Nephron progenitor cell (in vitro differentiated cells): ENCODE results near the gene STX1B.

Source experiments
- DNase-seq: peaks from one replicate; pipeline ENCODE4 v3.0.0; 2021
- H3K27ac Mint-ChIP-seq: 2 replicates; pipeline ENCODE4 v1.8.0; 2021; ENCODE audit warnings: mild to moderate bottlenecking, moderate library complexity, mixed read lengths
- H3K27me3 Mint-ChIP-seq: 2 replicates; pipeline ENCODE4 v1.8.0; 2021; ENCODE audit warnings: mild to moderate bottlenecking, low read depth, mixed read lengths; ENCODE audit not compliant: poor library complexity
- H3K36me3 Mint-ChIP-seq: 2 replicates; pipeline ENCODE4 v1.8.0; 2021; ENCODE audit warnings: low read depth, mixed read lengths
- H3K4me1 Mint-ChIP-seq: 2 replicates; pipeline ENCODE4 v1.8.0; 2021; ENCODE audit warnings: mixed read lengths
- H3K4me3 Mint-ChIP-seq: 2 replicates; pipeline ENCODE4 v1.8.0; 2021; ENCODE audit warnings: mild to moderate bottlenecking, moderate library complexity, mixed read lengths
- H3K9me3 Mint-ChIP-seq: 2 replicates; pipeline ENCODE4 v1.8.0; 2021; ENCODE audit warnings: mild to moderate bottlenecking, moderate library complexity, mixed read lengths
- TF ChIP-seq, protein P1 (sequence below): fragments of 200-600 bp; sonication (generic); IDR thresholded peaks from 2 replicates; pipeline ENCODE4 v1.5.0; 2021; ENCODE audit warnings: antibody characterized with exemption

Gene STX1B

DNA sequence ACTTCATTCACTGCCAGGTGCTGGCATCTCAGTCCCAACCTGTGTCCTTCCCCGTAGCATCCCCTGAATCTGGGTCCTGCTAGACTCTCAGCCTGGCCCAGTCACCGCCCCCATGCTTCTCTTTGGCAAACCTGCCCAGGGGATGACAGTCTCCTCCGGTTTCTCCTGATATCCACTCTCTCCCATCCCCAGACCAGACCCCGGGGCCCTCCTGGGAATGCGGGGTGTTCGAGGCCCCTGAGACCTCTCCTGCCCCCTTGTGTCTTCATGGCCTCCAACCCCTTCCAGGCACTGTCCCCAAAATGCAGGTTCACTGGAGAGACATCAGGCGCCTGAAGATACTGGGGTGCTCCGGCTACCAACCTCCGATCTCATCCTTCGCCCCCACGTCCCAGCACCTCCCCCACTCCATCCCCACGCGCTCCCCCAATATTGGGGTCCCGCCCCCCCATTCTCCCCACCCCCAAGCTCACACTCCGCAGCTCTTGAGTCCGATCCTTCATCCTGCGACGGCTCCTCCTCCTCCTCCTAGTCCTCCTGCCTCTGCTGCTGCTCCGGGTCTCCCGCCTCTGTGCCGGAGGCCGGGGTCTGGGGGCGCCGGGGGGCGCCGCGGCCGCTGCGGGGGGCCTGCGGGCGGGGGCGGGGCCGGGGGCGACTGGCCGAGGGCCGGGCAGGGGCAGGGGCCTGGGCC is 399 bp downstream of the STX1B start:
- Mint-ChIP-seq H3K27ac (peak overlapping the region; percentile 32), H3K4me3 (peak overlapping the region; percentile 84), H3K4me1 (peaks cover 30% of the 10 kb centered on the region), H3K9me3 (no peaks in the 10 kb centered on the region), H3K36me3 (no peaks in the 10 kb centered on the region), H3K27me3 (peaks cover 44% of the 10 kb centered on the region)
- no peak for DNase-seq
- TF ChIP-seq, protein P1, sequence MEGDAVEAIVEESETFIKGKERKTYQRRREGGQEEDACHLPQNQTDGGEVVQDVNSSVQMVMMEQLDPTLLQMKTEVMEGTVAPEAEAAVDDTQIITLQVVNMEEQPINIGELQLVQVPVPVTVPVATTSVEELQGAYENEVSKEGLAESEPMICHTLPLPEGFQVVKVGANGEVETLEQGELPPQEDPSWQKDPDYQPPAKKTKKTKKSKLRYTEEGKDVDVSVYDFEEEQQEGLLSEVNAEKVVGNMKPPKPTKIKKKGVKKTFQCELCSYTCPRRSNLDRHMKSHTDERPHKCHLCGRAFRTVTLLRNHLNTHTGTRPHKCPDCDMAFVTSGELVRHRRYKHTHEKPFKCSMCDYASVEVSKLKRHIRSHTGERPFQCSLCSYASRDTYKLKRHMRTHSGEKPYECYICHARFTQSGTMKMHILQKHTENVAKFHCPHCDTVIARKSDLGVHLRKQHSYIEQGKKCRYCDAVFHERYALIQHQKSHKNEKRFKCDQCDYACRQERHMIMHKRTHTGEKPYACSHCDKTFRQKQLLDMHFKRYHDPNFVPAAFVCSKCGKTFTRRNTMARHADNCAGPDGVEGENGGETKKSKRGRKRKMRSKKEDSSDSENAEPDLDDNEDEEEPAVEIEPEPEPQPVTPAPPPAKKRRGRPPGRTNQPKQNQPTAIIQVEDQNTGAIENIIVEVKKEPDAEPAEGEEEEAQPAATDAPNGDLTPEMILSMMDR = no peak

DNA sequence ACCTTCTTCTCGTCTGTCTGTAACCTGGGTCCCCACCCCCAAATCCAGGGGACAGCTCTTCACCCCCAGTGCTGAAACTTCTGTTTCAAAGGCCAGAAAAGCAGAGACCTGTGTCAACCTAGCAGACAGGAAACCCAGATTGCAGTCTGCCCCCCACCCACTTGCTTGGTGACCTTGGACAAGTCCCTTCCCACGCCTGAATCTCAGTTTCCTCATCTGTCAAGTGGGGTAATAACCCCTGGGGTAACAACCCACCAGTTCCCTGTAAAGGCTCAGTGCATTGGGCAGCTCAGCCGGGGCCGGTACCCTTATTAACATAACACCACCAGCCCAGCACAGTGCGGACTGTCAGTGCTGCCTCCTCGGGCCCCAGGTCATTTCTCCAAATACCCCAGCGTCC is 1.3 kb downstream of the STX1B start:
- Mint-ChIP-seq H3K27me3 (peaks cover 35% of the 10 kb centered on the region), H3K36me3 (no peaks in the 10 kb centered on the region), H3K27ac (no peak overlapping the region), H3K4me3 (peak overlapping the region; percentile 47), H3K4me1 (peaks cover 30% of the 10 kb centered on the region), H3K9me3 (no peaks in the 10 kb centered on the region)
- no peak for DNase-seq
- TF ChIP-seq, protein P1 = no peak

DNA sequence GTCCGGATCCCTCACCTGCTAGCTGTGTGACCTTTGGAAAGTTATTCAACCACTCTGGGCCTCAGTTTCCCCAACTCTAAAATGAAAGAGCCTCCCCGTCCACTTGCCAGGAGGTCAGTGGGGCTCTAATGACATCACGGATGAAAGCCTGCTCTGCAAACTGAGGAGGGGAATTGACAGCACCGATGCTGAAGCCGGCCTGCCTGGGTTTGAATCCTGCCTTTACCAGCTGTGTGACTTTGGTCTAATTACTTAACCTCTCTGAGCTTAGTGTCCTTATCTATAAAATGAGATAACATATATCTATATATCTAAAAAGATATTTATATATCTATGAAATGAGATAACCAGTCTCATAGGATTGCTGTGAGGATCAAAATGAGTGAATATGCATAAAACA is 1.9 kb downstream of the STX1B start:
- no peak overlapping the region for H3K4me3 Mint-ChIP-seq
- H3K4me1 Mint-ChIP-seq = peaks cover 32% of the 10 kb centered on the region
- no peaks in the 10 kb centered on the region for H3K36me3 Mint-ChIP-seq
- H3K27ac Mint-ChIP-seq = peak overlapping the region; percentile 22
- DNase-seq = no peak
- no peaks in the 10 kb centered on the region for H3K9me3 Mint-ChIP-seq
- H3K27me3 Mint-ChIP-seq = peaks cover 32% of the 10 kb centered on the region
- TF ChIP-seq, protein P1 = no peak

DNA sequence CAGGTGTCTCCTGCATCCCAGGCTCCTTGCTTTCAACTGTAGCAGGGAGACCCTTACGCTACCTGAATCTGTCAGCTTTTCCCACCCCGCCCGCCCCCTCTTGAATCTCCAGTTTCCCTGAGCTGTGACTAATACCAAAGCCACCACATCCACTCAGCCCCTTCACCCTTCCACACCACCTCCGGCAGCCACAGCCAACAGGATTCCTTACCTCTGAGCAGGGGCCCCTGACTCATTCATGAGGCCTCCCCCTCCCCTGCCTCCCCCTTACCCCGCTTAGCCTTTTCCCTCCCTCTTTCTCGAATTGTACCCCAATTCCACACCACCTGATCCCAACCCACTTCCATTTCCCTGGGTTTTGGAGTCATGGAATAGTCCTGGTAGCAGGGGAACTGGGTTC is 2.3 kb downstream of the STX1B start:
- peaks cover 36% of the 10 kb centered on the region for H3K4me1 Mint-ChIP-seq
- peaks cover 28% of the 10 kb centered on the region for H3K27me3 Mint-ChIP-seq
- H3K9me3 Mint-ChIP-seq = no peaks in the 10 kb centered on the region
- no peaks in the 10 kb centered on the region for H3K36me3 Mint-ChIP-seq
- H3K27ac Mint-ChIP-seq = peak overlapping the region; percentile 22
- H3K4me3 Mint-ChIP-seq = no peak overlapping the region
- DNase-seq = no peak
- TF ChIP-seq, protein P1 = no peak

DNA sequence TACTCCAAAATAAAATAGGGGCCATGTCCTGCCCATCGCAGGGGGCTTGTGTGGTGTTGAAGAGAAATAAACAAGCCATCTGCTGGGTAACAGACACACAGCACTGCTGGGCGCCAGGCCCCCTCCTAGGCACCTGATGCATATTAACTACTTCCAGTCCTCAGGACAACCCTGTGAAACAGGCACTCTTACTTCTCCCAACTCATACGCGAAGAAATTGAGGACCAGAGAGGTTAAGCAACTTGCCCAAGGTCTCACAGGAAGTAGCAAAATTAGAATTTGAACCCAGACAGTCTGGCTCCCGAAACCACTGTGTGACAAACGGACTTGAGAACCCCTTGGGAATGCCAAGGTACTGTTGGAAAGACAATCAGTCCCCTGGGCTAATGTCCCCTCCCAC is 2.8 kb downstream of the STX1B start:
- Mint-ChIP-seq H3K4me1 (peaks cover 41% of the 10 kb centered on the region), H3K36me3 (no peaks in the 10 kb centered on the region), H3K27ac (no peak overlapping the region), H3K27me3 (peaks cover 23% of the 10 kb centered on the region), H3K4me3 (no peak overlapping the region), H3K9me3 (no peaks in the 10 kb centered on the region)
- TF ChIP-seq, protein P1 = no peak
- DNase-seq = no peak

GRCh38 chr16:31006589-31006988 is 3.8 kb downstream of the STX1B start:
- peaks cover 12% of the 10 kb centered on the region for H3K27me3 Mint-ChIP-seq
- DNase-seq = no peak
- no peak overlapping the region for H3K4me3 Mint-ChIP-seq
- TF ChIP-seq, protein P1 = no peak
- H3K27ac Mint-ChIP-seq = peak overlapping the region; percentile 66
- no peaks in the 10 kb centered on the region for H3K9me3 Mint-ChIP-seq
- H3K36me3 Mint-ChIP-seq = no peaks in the 10 kb centered on the region
- peaks cover 50% of the 10 kb centered on the region for H3K4me1 Mint-ChIP-seq
